NCI-H460 (cell line): ENCODE data around the gene APOA5. TPM values are rescaled to one million over a fixed set of nuclear protein-coding genes. Genes with fewer than 3 reads are reported as not detected.
A peak's percentile ranks its signal among the peaks of the same experiment; 100 is the strongest.
"Not testable (repeated sequence)": the region's sequence is repeated elsewhere in the genome, so short reads cannot be mapped to it uniquely, and the experiment has no call there.

Experiments
- DNase-seq: peaks from one replicate; pipeline ENCODE4 v3.0.0-alpha.2; 2016; ENCODE audit warnings: low read depth; ENCODE audit errors: extremely low read depth
- total RNA-seq: library from RNA; depleted of rRNA; stranded (reverse); fragments of >200 nt; shearing (Covaris generic); gene quantifications from 2 replicates; pipeline ENCODE4 v1.2.3, GENCODE V29; 2014

The APOA5 gene
- total RNA-seq, 1 experiment from 2014 or later = not detected

- not testable (repeated sequence) for DNase-seq
Observed at GRCh38 chr11:116801662-116802061, 10.0 kb upstream of the APOA5 start.

- DNase-seq = no peak
Observed at GRCh38 chr11:116800610-116801009, 8.9 kb upstream of the APOA5 start.

- DNase-seq = no peak
Observed at GRCh38 chr11:116798368-116798767, 6.7 kb upstream of the APOA5 start.

- DNase-seq = no peak
Observed at GRCh38 chr11:116797816-116798215, 6.1 kb upstream of the APOA5 start.

- no peak for DNase-seq
Observed at GRCh38 chr11:116796548-116796947, 4.9 kb upstream of the APOA5 start.

GRCh38 chr11:116794851-116795250 lies 3.2 kb upstream of the APOA5 start:
- DNase-seq = no peak

GRCh38 chr11:116793772-116794097 lies 2.1 kb upstream of the APOA5 start:
- DNase-seq = no peak

GRCh38 chr11:116792869-116793771 lies 1.4 kb upstream of the APOA5 start:
- DNase-seq = no peak

GRCh38 chr11:116792144-116792868 lies 627 bp upstream of the APOA5 start:
- no peak for DNase-seq

- peak; percentile 40 for DNase-seq
Observed at GRCh38 chr11:116791002-116791812, 472 bp downstream of the APOA5 start.

- no peak for DNase-seq
Observed at GRCh38 chr11:116790167-116791001, 1.3 kb downstream of the APOA5 start.

GRCh38 chr11:116788975-116789374 lies 2.7 kb downstream of the APOA5 start:
- DNase-seq = no peak

GRCh38 chr11:116788534-116788933 lies 3.1 kb downstream of the APOA5 start:
- DNase-seq = no peak

- DNase-seq = peak; percentile 44
Observed at GRCh38 chr11:116787786-116788486, 3.7 kb downstream of the APOA5 start, which contains the start of gene ZPR1. Gene ZPR1, minus strand, starts transcription at chr11:116788023. Its CDS starts 33 bp downstream, at chr11:116787990.

GRCh38 chr11:116787436-116787785 lies 4.3 kb downstream of the APOA5 start:
- DNase-seq = no peak

- DNase-seq = no peak
Observed at GRCh38 chr11:116786966-116787365, 4.7 kb downstream of the APOA5 start.

- no peak for DNase-seq
Observed at GRCh38 chr11:116786326-116786725, 5.4 kb downstream of the APOA5 start.

GRCh38 chr11:116782728-116783127 lies 9.0 kb downstream of the APOA5 start:
- no peak for DNase-seq

- no peak for DNase-seq
Observed at GRCh38 chr11:116778556-116778955, 13.1 kb downstream of the APOA5 start.

GRCh38 chr11:116777056-116777455 lies 14.6 kb downstream of the APOA5 start:
- DNase-seq = no peak
